Right lobe of liver (tissue), 4 donors: ENCODE measurements around the gene CYBA.

Source experiments
- POLR2A ChIP-seq: fragments of 450-650 bp; IDR thresholded peaks from one replicate; pipeline ENCODE4 v1.6.1; 2017; ENCODE audit warnings: antibody characterized with exemption, mild to moderate bottlenecking
- TF ChIP-seq, protein P1 (sequence below), 4 donors: fragments of 200-600 bp in 3 of 4; fragments of 450-650 bp in 1 of 4; IDR thresholded peaks; one replicate each; pipeline versions ENCODE4 v1.5.1 to v1.8.0; 2016 to 2022; ENCODE audit warnings: antibody characterized with exemption in 4 of 4, mild to moderate bottlenecking in 2 of 4
- donor health status: DM: no; HTN: no; CAD: no.
- donor health status: DM: no; HTN: no; CAD: no.
- donor health status: DM: no; HTN: yes; CAD: no.

DNA sequence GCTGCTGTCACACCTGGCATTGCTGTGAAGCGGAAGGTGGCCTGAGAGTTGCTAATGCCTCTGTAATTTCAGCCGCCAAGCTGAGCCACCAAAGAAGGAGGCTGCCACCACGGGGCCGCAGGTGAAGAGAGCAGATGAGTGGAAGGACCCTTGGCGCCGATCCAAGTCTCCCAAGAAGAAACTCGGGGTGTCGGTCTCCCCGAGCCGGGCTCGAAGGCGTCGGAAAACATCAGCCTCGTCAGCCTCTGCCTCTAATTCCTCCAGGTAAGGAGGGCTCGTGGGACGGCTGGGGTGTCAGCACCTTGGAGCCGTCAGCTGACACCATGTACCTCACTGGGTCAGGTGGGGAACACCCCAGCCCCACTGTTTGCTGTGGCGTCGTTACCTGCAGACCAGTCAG lies 28.7 kb downstream of the CYBA start:
- TF ChIP-seq, protein P1, sequence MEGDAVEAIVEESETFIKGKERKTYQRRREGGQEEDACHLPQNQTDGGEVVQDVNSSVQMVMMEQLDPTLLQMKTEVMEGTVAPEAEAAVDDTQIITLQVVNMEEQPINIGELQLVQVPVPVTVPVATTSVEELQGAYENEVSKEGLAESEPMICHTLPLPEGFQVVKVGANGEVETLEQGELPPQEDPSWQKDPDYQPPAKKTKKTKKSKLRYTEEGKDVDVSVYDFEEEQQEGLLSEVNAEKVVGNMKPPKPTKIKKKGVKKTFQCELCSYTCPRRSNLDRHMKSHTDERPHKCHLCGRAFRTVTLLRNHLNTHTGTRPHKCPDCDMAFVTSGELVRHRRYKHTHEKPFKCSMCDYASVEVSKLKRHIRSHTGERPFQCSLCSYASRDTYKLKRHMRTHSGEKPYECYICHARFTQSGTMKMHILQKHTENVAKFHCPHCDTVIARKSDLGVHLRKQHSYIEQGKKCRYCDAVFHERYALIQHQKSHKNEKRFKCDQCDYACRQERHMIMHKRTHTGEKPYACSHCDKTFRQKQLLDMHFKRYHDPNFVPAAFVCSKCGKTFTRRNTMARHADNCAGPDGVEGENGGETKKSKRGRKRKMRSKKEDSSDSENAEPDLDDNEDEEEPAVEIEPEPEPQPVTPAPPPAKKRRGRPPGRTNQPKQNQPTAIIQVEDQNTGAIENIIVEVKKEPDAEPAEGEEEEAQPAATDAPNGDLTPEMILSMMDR (IDR thresholded peaks at IDR 0.05), result no peak
- TF ChIP-seq POLR2A, result no peak
